Breast epithelium (tissue), 3 donors: Measurements from ENCODE around the gene USP10.

ENCODE experiments used
- CTCF ChIP-seq, 3 donors: fragments of 450-650 bp; IDR thresholded peaks; one replicate each; pipeline ENCODE4 v1.5.1; 2016 to 2017; ENCODE audit warnings: antibody characterized with exemption in 3 of 3, mild to moderate bottlenecking in 3 of 3, moderate library complexity in 3 of 3
- POLR2A ChIP-seq: fragments of 450-650 bp; IDR thresholded peaks from one replicate; pipeline ENCODE4 v1.6.1; 2016; ENCODE audit warnings: antibody characterized with exemption, mild to moderate bottlenecking, moderate library complexity
- POLR2AphosphoS5 ChIP-seq, 3 donors: sonication (generic); formaldehyde crosslinking; IDR thresholded peaks; one replicate each; pipeline ENCODE4 v1.6.1; 2017; ENCODE audit warnings: antibody characterized with exemption in 3 of 3

GRCh38 chr16:84680843-84681629 is 18.8 kb upstream of the USP10 start:
- no peak for TF ChIP-seq CTCF (IDR thresholded peaks at IDR 0.05)
- no peak for TF ChIP-seq POLR2A
- no peak for TF ChIP-seq POLR2AphosphoS5 (IDR thresholded peaks at IDR 0.05)
